ENCODE data around the gene CHEK1. TPM values are rescaled to one million over a fixed set of nuclear protein-coding genes. Genes with fewer than 3 reads are reported as not detected.
"Not testable (repeated sequence)": the region's sequence is repeated elsewhere in the genome, so short reads cannot be mapped to it uniquely, and the experiment has no call there.

The CHEK1 gene
- 1 to 10 TPM; 1.6 to 3.8 (median 2.7) TPM for total RNA-seq

DNA sequence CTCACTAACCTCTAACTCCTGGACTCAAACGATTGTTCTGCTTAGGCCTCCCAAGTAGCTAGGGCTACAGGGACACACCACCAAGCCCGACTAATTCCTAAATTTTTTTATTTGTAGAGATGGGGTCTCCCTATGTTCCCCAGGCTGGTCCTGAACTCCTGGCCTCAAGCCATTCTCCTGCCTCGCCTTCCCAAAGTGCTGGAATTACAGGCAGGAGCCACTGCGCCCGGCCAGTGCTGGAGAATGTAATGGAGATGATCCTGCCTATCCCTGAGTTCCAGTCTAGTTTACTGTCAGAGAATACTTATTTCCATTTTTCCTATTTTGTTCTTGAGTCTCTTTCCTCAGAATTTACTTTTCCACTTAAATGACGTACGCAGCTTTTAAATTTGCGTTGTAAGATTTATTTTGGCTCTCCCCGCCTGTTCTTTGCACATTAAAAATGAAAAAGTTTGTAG lies at the start of gene CHEK1:
Gene CHEK1, plus strand, starts transcription at position 408 of the 458 bp plus-strand sequence. CDS start 1,606 bp downstream, outside the sequence.
- Histone ChIP-seq H3K36me3 (peaks cover 3 to 25% (median 21%) of the 10 kb centered on the region in 4 donors), H3K4me3 (peak within 1 kb of the TSS; percentile 63 to 79 (median 70)), H3K4me1 (peaks cover 11 to 19% (median 16%) of the 10 kb centered on the region in 4 donors), H3K27ac (peak within 1 kb of the TSS; percentile 87 to 97 (median 91)), H3K9me3 (no peaks in the 10 kb centered on the region), H3K27me3 (no peaks in the 10 kb centered on the region)
- TF ChIP-seq EP300 (IDR thresholded peaks at IDR 0.05): no peak
- no peak for TF ChIP-seq CTCF (IDR thresholded peaks at IDR 0.05)
- TF ChIP-seq POLR2A (IDR thresholded peaks at IDR 0.05): no peak
- no peak for TF ChIP-seq POLR2AphosphoS5 (IDR thresholded peaks at IDR 0.05)
- DNase-seq (no peak), ATAC-seq (ENCODE audit: low FRiP score in 2 of 2) (no peak)
- 58 to 62% methylated on average over 9 of the region's 9 CpGs for WGBS, 2 donors

DNA sequence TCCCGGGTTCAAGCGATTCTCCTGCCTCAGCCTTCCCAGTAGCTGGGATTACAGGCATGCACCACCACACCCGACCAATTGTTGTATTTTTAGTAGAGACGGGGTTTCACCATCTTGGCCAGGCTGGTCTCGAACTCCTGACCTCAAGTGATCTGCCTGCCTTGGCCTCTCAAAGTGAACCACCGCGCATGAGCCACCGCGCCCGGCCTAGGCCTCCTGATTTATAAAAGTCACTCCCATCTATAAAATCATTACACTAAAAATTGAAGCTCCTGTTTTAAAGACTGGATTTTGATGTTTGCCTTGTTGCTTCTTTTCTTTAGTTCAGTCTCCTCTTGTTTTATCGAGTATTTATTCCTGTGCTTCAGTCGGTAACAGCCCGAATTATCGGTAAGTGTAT lies 47.8 kb upstream of the CHEK1 start:
- H3K27ac ChIP-seq; H3K9me3 ChIP-seq; H3K4me1 ChIP-seq; H3K27me3 ChIP-seq; H3K4me3 ChIP-seq; ATAC-seq (ENCODE audit: low FRiP score in 2 of 2): not testable (repeated sequence)
- WGBS, 2 donors: 96 to 98% methylated on average over 14 of the region's 14 CpGs
- H3K36me3 ChIP-seq: peaks cover 20 to 96% (median 74%) of the 10 kb centered on the region in 4 donors
- DNase-seq: peak in 1 of 2 donors; percentile 56

GRCh38 chr11:125578783-125579182 lies 46.2 kb upstream of the CHEK1 start:
- Histone ChIP-seq H3K36me3 (peaks cover 34 to 99% (median 87%) of the 10 kb centered on the region in 4 donors), H3K4me3 (no peak overlapping the region), H3K27ac (no peak overlapping the region), H3K9me3 (no peaks in the 10 kb centered on the region), H3K27me3 (no peaks in the 10 kb centered on the region), H3K4me1 (no peaks in the 10 kb centered on the region)
- 93 to 100% methylated on average over 2 of the region's 2 CpGs for WGBS, 2 donors
- TF ChIP-seq POLR2A (IDR thresholded peaks at IDR 0.05) (no peak), CTCF (IDR thresholded peaks at IDR 0.05) (no peak), POLR2AphosphoS5 (IDR thresholded peaks at IDR 0.05) (no peak), EP300 (IDR thresholded peaks at IDR 0.05) (no peak)
- ATAC-seq (ENCODE audit: low FRiP score in 2 of 2) (no peak), DNase-seq (no peak)

GRCh38 chr11:125579811-125580210 lies 45.2 kb upstream of the CHEK1 start:
- Histone ChIP-seq H3K27ac (no peak overlapping the region), H3K4me3 (no peak overlapping the region), H3K36me3 (peaks cover 37 to 99% (median 84%) of the 10 kb centered on the region in 4 donors), H3K27me3 (no peaks in the 10 kb centered on the region), H3K9me3 (no peaks in the 10 kb centered on the region), H3K4me1 (no peaks in the 10 kb centered on the region)
- 94 to 98% methylated on average over 5 of the region's 5 CpGs for WGBS, 2 donors
- TF ChIP-seq POLR2AphosphoS5 (IDR thresholded peaks at IDR 0.05): no peak
- no peak for TF ChIP-seq EP300 (IDR thresholded peaks at IDR 0.05)
- TF ChIP-seq POLR2A (IDR thresholded peaks at IDR 0.05): no peak
- no peak for TF ChIP-seq CTCF (IDR thresholded peaks at IDR 0.05)
- DNase-seq: no peak
- ATAC-seq (ENCODE audit: low FRiP score in 2 of 2): no peak

GRCh38 chr11:125583496-125583895 lies 41.5 kb upstream of the CHEK1 start:
- H3K9me3 ChIP-seq: no peaks in the 10 kb centered on the region
- no peaks in the 10 kb centered on the region for H3K27me3 ChIP-seq
- no peak overlapping the region for H3K27ac ChIP-seq
- H3K4me3 ChIP-seq: no peak overlapping the region
- peaks cover 32 to 64% (median 53%) of the 10 kb centered on the region in 4 donors for H3K36me3 ChIP-seq
- TF ChIP-seq POLR2A (IDR thresholded peaks at IDR 0.05) (no peak), CTCF (IDR thresholded peaks at IDR 0.05) (no peak), EP300 (IDR thresholded peaks at IDR 0.05) (no peak), POLR2AphosphoS5 (IDR thresholded peaks at IDR 0.05) (no peak)
- no peak for ATAC-seq (ENCODE audit: low FRiP score in 2 of 2)
- no peak for DNase-seq
- 95 to 96% methylated on average over 11 of the region's 11 CpGs for WGBS, 2 donors
- no peaks in the 10 kb centered on the region for H3K4me1 ChIP-seq

All from upper lobe of left lung (tissue), 6 donors.